ENCODE measurements around the gene IGBP1. TPM values are rescaled to one million over a fixed set of nuclear protein-coding genes. Genes with fewer than 3 reads are reported as not detected.

Gene IGBP1
- total RNA-seq, 2 experiments from 2014 or later = 31.4 to 32.1 TPM

Other genes with a start within 250 kb of the IGBP1 start
- gene AWAT2, start 83.5 kb upstream of the IGBP1 start, total RNA-seq = not detected
- gene OTUD6A, start 71.0 kb upstream of the IGBP1 start, total RNA-seq = not detected
- not detected for gene DGAT2L6, start 44.0 kb downstream of the IGBP1 start, total RNA-seq
- gene AWAT1, start 101.2 kb downstream of the IGBP1 start, total RNA-seq = not detected
- under 1 TPM in 1 of 2 experiments, not detected in 1; 0.34 TPM for gene P2RY4, start 126.8 kb downstream of the IGBP1 start, total RNA-seq
- gene ARR3, start 134.9 kb downstream of the IGBP1 start, total RNA-seq = not detected
- not detected for gene RAB41, start 148.7 kb downstream of the IGBP1 start, total RNA-seq
- 10 to 100 TPM; 27.0 to 28.0 TPM for gene PDZD11, start 156.5 kb downstream of the IGBP1 start, total RNA-seq
- 10 to 100 TPM; 18.7 to 19.7 TPM for gene KIF4A, start 156.7 kb downstream of the IGBP1 start, total RNA-seq